ENCODE measurements around the gene SLC6A8.
A peak's percentile ranks its signal among the peaks of the same experiment; 100 is the strongest.

Gene SLC6A8

DNA sequence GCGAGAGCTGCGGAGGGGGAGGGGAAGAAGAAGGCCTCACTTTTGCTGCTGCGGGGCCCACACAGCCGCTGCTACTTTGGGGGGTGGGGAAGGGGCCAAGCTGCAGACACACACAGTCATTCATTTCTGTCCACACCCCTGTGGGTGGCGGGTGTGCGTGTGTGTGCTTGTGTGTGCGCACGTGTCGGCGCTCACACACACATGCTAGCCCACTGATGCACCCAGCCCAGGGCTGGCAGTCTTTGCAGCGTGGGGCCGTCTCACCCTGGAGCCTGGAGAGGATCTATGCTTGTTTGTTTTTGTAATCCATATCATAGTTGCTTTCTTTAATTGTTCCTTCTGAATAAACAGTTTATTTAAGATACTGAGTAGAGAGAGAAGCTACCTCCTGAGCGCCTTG is 36.8 kb upstream of the SLC6A8 start:
- Mint-ChIP-seq H3K9me3 (peaks cover 57% of the 10 kb centered on the region), H3K27me3 (ENCODE audit: low read depth, poor library complexity) (peaks cover 27% of the 10 kb centered on the region), H3K36me3 (ENCODE audit: low read depth) (peaks cover 4% of the 10 kb centered on the region), H3K4me3 (no peak overlapping the region), H3K4me1 (peaks cover 13% of the 10 kb centered on the region), H3K27ac (no peak overlapping the region)
- TF ChIP-seq, protein P1, sequence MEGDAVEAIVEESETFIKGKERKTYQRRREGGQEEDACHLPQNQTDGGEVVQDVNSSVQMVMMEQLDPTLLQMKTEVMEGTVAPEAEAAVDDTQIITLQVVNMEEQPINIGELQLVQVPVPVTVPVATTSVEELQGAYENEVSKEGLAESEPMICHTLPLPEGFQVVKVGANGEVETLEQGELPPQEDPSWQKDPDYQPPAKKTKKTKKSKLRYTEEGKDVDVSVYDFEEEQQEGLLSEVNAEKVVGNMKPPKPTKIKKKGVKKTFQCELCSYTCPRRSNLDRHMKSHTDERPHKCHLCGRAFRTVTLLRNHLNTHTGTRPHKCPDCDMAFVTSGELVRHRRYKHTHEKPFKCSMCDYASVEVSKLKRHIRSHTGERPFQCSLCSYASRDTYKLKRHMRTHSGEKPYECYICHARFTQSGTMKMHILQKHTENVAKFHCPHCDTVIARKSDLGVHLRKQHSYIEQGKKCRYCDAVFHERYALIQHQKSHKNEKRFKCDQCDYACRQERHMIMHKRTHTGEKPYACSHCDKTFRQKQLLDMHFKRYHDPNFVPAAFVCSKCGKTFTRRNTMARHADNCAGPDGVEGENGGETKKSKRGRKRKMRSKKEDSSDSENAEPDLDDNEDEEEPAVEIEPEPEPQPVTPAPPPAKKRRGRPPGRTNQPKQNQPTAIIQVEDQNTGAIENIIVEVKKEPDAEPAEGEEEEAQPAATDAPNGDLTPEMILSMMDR (IDR thresholded peaks at IDR 0.05): no peak
- DNase-seq: no peak

DNA sequence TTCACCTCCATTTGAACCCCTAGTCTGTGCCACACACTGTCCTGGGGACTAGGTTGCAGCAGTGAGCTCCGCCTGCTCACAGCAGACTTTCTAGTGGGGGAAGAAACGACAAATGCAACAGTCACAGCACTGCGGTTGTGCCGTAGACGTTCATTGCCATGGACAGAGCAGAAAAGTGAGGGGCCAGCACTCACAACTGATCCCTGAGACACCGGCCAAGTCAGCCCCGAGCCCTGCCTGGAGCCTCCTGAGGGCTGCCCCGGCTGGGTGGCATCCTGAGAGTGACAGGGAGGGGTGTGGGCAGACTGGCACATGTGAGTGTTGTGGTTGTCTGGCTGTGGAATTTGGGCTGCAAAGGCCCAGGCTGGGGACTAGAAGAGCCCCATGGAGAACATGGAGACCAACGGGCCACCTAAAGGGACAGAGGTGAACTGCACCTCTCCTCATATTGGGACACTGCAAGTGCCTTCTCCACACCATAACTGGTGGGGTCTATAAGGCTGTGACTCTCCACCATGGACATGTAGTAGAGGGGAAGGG is 36.1 kb upstream of the SLC6A8 start:
- DNase-seq: no peak
- H3K4me3 Mint-ChIP-seq: no peak overlapping the region

DNA sequence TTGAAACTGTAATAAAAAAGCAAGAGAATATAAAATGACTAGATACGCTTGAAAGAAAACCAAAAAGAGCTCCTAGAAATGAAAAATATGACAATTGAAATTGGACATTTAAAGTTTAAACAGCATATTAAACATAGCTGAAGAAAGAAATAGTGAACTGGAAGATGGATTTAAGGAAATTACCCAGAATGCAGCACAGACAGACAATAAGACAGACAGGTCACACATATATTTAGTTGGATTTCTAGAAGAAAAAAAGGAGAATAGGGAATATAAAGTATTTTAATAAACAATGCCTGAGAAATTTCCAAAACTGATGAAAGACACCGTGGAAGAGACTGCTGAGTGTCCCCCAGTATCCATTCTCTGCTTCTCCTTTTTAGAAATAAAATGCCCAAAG is 34.2 kb upstream of the SLC6A8 start:
- Mint-ChIP-seq H3K36me3 (ENCODE audit: low read depth) (peaks cover 4% of the 10 kb centered on the region), H3K4me1 (peaks cover 8% of the 10 kb centered on the region), H3K9me3 (peaks cover 69% of the 10 kb centered on the region)

More for the DNA sequence above, 36.1 kb upstream of the SLC6A8 start:
- Mint-ChIP-seq H3K9me3 (peaks cover 56% of the 10 kb centered on the region), H3K4me1 (peaks cover 8% of the 10 kb centered on the region), H3K27ac (no peak overlapping the region), H3K36me3 (ENCODE audit: low read depth) (peaks cover 4% of the 10 kb centered on the region), H3K27me3 (ENCODE audit: low read depth, poor library complexity) (peaks cover 22% of the 10 kb centered on the region)
- TF ChIP-seq, protein P1 (IDR thresholded peaks at IDR 0.05): peak; percentile 32

DNA sequence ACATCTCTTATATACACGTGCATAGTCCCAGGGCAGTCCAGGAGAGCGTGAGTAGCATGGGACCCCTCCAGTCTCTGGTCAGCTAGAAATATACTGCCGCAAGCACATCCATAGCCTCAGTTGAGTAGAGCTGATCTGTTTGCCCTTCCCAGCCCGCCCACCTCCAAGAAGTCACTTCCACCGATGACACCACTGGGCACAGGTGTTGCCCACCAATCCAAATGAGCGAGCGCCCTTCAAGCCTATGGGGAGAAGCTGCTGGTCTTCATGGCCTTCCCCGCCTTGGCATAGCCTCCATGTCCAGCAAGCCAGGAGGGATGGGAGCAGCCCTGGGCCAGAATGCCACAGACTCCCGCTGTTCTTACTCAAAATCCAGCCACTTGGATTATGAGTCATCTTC is 30.6 kb upstream of the SLC6A8 start:
- H3K36me3 Mint-ChIP-seq (ENCODE audit: low read depth): peaks cover 5% of the 10 kb centered on the region
- no peak for DNase-seq
- no peak overlapping the region for H3K4me3 Mint-ChIP-seq

More for the DNA sequence above, 34.2 kb upstream of the SLC6A8 start:
- H3K27ac Mint-ChIP-seq: no peak overlapping the region
- DNase-seq: no peak
- TF ChIP-seq, protein P1 (IDR thresholded peaks at IDR 0.05): no peak
- H3K4me3 Mint-ChIP-seq: no peak overlapping the region
- peaks cover 24% of the 10 kb centered on the region for H3K27me3 Mint-ChIP-seq (ENCODE audit: low read depth, poor library complexity)

DNA sequence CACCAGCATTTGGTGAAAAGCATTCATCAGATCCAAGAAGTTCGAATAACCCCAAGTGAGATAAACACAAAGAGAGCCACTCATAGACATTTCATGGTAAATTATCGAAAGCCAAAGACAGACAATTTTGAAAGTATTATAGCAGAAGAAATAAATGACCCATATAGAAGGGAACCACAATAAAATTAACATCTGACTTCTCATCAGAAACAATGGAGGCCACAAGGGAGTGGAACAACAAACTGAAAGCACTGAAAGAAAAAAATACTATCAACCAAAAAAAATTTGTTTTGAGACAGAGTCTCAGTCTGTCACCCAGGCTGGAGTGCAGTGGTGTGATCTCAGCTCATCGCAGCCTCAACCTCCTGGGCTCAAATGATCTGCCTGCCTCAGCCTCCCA is 28.5 kb upstream of the SLC6A8 start:
- H3K27me3 Mint-ChIP-seq (ENCODE audit: low read depth, poor library complexity): peaks cover 68% of the 10 kb centered on the region
- TF ChIP-seq, protein P1 (IDR thresholded peaks at IDR 0.05): no peak
- no peak overlapping the region for H3K4me3 Mint-ChIP-seq
- H3K4me1 Mint-ChIP-seq: no peaks in the 10 kb centered on the region
- no peak for DNase-seq
- H3K9me3 Mint-ChIP-seq: peaks cover 67% of the 10 kb centered on the region
- peaks cover 5% of the 10 kb centered on the region for H3K36me3 Mint-ChIP-seq (ENCODE audit: low read depth)
- H3K27ac Mint-ChIP-seq: no peak overlapping the region

More for the DNA sequence above, 30.6 kb upstream of the SLC6A8 start:
- no peak overlapping the region for H3K27ac Mint-ChIP-seq
- peaks cover 80% of the 10 kb centered on the region for H3K9me3 Mint-ChIP-seq
- TF ChIP-seq, protein P1 (IDR thresholded peaks at IDR 0.05): no peak
- H3K27me3 Mint-ChIP-seq (ENCODE audit: low read depth, poor library complexity): peaks cover 47% of the 10 kb centered on the region
- H3K4me1 Mint-ChIP-seq: no peaks in the 10 kb centered on the region

DNA sequence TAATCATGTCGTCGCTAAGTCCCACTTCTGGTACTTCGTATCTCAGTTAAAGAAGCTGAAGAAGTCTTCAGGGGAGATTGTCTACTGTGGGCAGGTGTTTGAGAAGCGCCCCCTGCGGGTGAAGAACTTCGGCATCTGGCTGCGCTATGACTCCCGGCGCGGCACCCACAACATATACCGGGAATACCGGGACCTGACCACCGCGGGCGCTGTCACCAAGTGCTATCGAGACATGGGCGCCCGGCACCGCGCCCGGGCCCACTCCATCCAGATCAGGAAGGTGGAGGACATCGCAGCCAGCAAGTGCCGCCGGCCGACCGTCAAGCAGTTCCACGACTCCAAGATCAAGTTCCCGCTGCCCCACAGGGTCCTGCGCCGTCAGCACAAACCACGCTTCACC is 25.5 kb upstream of the SLC6A8 start:
- Mint-ChIP-seq H3K27me3 (ENCODE audit: low read depth, poor library complexity) (peaks cover 84% of the 10 kb centered on the region), H3K4me1 (no peaks in the 10 kb centered on the region), H3K4me3 (no peak overlapping the region), H3K27ac (no peak overlapping the region), H3K9me3 (peaks cover 64% of the 10 kb centered on the region), H3K36me3 (ENCODE audit: low read depth) (peaks cover 5% of the 10 kb centered on the region)
- TF ChIP-seq, protein P1 (IDR thresholded peaks at IDR 0.05): peak; percentile 34
- peak; percentile 63 for DNase-seq

Data from nephron progenitor cell (in vitro differentiated cells).